Sigmoid colon (tissue), 3 donors: ENCODE measurements around the gene TSEN34.

ENCODE experiments used
- POLR2A ChIP-seq, 2 donors: fragments of 450-650 bp; IDR thresholded peaks; one replicate each; pipeline ENCODE4 v1.6.1; 2016; ENCODE audit warnings: antibody characterized with exemption in 2 of 2, mild to moderate bottlenecking in 2 of 2, moderate library complexity in 2 of 2
- TF ChIP-seq, protein P1 (sequence below), 4 experiments: fragments of 450-650 bp in 3 of 4; fragments of 200-600 bp in 1 of 4; IDR thresholded peaks; one replicate each; pipeline ENCODE4 v1.5.1; 2016 to 2019; ENCODE audit warnings: antibody characterized with exemption in 4 of 4, mild to moderate bottlenecking in 3 of 4, moderate library complexity in 2 of 4

DNA sequence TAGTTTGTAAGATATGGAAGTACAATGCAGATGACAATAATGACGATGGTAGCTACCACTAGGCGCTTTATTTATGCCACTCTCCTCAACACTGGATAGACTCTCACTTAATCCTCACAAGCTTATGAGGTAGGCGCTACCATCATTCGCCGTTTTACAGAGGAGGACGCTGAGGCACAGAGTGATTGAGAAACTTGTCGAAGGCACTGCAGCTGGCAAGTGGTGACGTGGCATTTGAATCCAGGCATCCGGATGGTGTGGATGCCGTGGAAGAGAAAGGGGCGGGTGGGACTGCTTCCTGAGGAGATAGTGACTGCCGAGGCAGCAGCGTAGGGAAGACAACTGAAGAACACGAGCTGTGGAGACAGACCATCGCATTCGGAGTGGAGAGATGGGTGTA is 8.3 kb downstream of the TSEN34 start:
- no peak for TF ChIP-seq POLR2A (IDR thresholded peaks at IDR 0.05)
- TF ChIP-seq, protein P1, sequence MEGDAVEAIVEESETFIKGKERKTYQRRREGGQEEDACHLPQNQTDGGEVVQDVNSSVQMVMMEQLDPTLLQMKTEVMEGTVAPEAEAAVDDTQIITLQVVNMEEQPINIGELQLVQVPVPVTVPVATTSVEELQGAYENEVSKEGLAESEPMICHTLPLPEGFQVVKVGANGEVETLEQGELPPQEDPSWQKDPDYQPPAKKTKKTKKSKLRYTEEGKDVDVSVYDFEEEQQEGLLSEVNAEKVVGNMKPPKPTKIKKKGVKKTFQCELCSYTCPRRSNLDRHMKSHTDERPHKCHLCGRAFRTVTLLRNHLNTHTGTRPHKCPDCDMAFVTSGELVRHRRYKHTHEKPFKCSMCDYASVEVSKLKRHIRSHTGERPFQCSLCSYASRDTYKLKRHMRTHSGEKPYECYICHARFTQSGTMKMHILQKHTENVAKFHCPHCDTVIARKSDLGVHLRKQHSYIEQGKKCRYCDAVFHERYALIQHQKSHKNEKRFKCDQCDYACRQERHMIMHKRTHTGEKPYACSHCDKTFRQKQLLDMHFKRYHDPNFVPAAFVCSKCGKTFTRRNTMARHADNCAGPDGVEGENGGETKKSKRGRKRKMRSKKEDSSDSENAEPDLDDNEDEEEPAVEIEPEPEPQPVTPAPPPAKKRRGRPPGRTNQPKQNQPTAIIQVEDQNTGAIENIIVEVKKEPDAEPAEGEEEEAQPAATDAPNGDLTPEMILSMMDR (IDR thresholded peaks at IDR 0.05), result no peak
